ENCODE results near the gene GALNT13.

GALNT13 gene

GRCh38 chr2:154306266-154306970, 434.7 kb downstream of the GALNT13 start:
- no peak for DNase-seq (ENCODE audit: low spot score)

- no peak for DNase-seq (ENCODE audit: low spot score)
Observed at GRCh38 chr2:154307007-154307406, 435.3 kb downstream of the GALNT13 start.

GRCh38 chr2:154324601-154325000, 452.9 kb downstream of the GALNT13 start:
- DNase-seq (ENCODE audit: low spot score) = no peak

- no peak for DNase-seq (ENCODE audit: low spot score)
Observed at GRCh38 chr2:154329510-154329909, 457.8 kb downstream of the GALNT13 start.

- no peak for DNase-seq (ENCODE audit: low spot score)
Observed at GRCh38 chr2:154331784-154332183, 460.1 kb downstream of the GALNT13 start.

DNA sequence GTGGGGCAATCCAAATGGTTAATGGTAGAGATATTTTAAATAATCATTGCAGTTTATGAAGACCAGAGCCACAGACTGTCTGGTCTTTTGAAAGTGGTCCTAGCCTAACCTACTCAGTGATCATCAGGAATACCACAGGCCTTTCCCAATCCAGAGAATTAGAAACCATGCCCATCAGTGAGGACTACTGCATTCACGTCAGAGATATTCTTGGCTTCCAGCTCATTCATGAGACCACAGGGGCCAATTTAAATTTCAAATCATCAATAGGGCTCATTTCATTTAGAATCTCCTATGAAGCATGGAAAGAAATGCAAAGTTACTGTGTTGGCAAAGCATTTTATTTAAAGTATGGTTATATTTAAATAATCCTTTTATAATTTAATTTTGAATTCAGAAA, 464.5 kb downstream of the GALNT13 start:
- no peak for DNase-seq (ENCODE audit: low spot score)

- DNase-seq (ENCODE audit: low spot score) = no peak
Observed at GRCh38 chr2:154338352-154338967, 466.7 kb downstream of the GALNT13 start.

DNA sequence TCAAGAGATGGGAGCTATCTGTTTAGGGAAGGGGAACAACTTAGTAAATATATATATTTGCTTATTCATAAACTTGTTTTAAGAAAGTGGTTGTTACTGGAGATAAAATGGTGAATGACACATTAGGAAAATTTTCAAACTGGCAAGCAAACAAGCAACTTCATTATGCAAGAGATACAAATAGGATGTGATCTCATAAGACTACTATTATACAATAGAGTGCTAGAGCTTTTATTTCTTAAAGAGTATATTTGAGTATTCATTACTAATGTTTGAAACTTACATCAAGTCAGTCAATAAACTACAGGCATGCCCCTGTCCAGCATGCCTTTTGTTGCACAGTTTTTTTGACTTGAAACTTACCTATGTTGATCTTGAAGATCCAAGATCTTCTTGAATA, 471.6 kb downstream of the GALNT13 start:
- no peak for DNase-seq (ENCODE audit: low spot score)

DNA sequence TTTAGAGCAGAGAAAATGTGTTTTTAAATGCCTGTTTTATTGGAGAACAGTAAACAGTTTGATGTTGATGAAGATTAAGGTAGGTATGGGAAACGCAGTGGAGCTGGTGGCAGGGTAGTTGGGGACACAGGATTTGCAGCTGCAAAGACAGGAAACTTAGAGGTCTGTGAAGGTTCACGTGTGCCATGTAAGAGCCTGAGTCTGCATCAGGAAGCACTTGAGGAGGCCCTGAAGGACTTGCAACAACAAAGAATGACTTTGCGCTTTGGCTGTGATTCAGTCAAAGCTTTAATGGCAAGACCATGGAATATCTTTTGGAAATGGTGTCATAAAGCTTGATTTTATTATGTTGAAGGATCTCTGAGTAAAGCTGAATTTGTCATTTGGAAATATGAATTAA, 479.2 kb downstream of the GALNT13 start:
- DNase-seq (ENCODE audit: low spot score) = no peak

GRCh38 chr2:154361276-154361675, 489.6 kb downstream of the GALNT13 start:
- DNase-seq (ENCODE audit: low spot score) = no peak

DNA sequence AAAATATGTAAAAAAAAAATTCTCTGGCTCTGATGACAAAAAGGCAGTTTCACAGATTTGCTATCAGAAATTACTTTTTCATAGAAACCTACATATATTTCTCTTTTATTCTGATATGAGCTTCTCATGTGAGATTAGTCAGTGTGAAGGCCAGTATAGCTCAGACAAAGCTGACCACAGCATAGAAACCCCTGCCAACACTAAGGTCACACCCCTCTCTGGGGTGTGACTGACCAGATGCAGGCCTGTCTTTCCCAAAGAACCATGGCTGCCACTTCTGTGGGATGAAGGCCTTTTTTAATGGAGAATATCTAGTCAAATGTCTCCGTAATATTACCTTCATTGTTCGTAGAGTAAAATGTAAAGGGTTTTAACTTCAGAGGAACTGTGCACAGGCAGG, 496.4 kb downstream of the GALNT13 start:
- no peak for DNase-seq (ENCODE audit: low spot score)

DNA sequence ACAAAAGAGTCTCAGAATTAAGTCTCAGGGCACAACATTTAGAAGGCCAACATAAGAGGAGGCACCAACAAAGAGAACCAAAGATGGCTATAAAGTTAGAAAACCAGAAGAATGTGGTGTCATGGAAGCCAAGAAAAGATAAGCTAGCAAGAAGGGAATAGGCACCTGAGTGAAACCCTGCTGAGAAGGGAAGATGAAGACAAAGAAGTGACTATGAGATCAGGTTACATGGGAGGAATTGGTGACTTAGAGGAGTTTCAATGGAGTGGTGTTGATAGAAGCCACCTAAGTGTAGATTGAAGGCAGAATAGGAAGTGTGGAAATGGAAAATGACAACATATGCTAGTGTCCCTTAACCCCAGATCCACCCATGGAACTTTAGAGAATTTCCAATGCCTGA, 499.2 kb downstream of the GALNT13 start:
- no peak for DNase-seq (ENCODE audit: low spot score)

- DNase-seq (ENCODE audit: low spot score) = no peak
Observed at GRCh38 chr2:154374416-154374815, 502.7 kb downstream of the GALNT13 start.

GRCh38 chr2:154375579-154375931, 503.8 kb downstream of the GALNT13 start:
- peak; percentile 24 for DNase-seq (ENCODE audit: low spot score)

GRCh38 chr2:154381931-154382794, 510.4 kb downstream of the GALNT13 start:
- no peak for DNase-seq (ENCODE audit: low spot score)

- no peak for DNase-seq (ENCODE audit: low spot score)
Observed at GRCh38 chr2:154386186-154386585, 514.5 kb downstream of the GALNT13 start.

DNA sequence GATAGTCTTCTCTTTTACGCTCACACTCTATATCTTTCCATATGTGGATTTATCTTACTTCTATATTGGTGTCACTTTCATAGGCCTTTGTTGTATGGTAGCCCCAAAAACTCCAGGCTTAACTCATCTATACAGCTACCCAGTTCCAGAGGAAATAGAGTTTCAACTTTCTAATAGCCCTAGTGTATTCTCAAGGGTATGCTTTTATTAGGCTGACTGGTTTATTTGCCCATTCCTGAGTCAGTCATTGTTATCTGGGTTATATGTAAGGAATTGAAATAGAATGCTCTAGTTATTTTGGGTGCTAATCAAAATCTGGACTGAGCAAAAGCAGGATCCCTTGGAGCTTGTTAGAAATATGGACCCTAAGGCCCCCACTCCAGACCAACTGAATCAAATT, 519.3 kb downstream of the GALNT13 start:
- DNase-seq (ENCODE audit: low spot score) = no peak

DNA sequence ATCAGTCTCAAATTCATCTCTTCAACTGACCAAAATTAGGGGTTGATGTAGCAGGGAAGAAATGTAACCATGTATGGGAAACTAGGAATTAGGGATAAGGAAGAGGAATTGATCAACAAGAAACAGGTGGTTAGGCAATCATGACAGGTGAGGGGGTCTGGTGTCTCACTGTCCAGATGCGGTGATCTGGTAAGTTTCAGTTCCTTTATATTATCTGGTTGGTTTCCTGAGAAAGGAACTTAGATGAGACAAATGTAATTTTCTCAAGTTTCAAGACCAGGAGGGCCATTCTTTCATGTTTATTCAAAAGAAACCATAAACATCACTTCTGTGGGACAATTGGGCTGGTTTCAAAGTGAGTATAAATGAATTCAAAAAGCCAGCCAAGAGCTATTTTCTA, 520.5 kb downstream of the GALNT13 start:
- no peak for DNase-seq (ENCODE audit: low spot score)

GRCh38 chr2:154394600-154394999, 522.9 kb downstream of the GALNT13 start:
- no peak for DNase-seq (ENCODE audit: low spot score)

DNA sequence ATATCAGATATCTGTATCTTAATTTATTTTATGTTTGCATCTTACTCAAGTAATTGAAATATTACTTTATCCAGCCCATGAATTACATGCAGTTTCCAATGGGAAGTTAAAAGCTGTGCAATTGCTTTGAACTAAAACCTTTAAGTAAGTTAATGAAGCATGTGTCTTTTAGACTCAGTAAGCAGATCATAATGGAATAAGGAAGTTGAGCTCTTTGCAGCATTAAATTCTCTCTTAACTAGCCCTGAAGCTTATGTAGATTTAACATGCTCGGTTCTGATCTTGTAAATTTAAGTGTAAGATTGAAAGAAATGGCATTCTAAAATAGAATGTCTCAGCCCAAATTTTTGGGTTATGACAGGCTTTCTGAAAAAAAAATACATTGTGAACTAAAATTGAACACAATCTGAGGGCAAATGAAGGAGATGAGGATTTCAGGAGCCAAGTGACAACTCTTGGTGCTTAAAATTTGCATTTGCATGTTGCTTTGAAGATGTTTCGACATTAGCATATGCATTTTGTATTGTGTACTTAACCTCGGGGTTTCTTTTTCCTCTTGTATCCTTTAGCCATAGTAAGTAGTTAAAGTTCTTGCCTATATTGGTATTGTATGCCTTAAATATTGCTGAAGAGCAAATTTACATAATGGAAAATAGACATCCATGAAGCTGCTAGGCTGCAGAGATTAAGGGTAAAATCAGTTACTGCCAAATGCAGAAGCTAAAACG, 529.0 kb downstream of the GALNT13 start:
- DNase-seq (ENCODE audit: low spot score) = no peak

DNA sequence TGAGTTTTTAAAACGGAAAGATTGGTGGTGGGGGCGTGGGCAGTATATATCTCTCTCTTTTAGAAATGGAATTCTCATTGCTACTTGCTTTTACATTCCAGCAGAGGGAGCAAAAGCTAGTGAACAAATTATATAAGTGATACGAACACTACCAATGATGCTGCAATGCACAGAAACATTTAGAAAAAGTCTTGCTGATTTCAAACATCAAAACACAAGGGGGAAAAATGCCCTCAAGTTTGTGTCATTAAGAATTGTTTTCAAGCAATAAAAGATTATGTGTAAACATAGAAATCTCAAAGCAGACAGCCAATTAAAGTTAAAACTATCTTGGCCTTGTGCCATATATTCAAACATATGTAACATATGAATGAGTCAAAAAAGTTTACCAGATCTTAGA, 530.5 kb downstream of the GALNT13 start:
- DNase-seq (ENCODE audit: low spot score) = peak; percentile 36

DNA sequence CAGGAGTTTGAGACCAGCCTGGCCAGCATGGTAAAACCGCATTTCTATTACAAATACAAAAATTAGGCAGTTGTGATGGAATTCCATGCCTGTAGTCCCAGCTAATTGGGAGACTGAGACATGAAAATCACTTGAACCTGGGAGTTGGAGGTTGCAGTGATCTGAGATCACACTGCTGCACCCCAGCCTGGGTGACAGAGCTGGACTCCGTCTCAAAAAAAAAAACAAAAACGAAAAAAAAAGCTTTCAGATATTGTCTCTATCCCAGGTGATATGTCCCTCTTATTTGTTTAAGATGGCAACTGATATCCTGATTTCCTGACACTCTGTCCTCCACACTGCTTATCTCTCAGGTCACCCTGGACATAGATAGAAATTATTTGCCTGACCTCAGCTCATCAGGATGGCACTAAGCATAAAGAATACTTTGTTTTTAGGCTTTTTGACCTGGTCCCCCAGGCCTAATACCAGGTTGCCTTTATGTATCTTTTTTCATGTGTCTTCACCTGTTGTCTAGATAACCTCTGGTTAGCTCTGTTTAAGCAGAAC, 531.6 kb downstream of the GALNT13 start:
- DNase-seq (ENCODE audit: low spot score) = no peak
